HG03432 (cell line): Measurements from ENCODE around the gene IP6K3.

Source experiments
- ATAC-seq: cut with Tn5 transposase; IDR thresholded peaks from one replicate; pipeline ENCODE4 v1.9.1; 2021; ENCODE audit warnings: mild to moderate bottlenecking, moderate library complexity; ENCODE audit not compliant: unreplicated experiment

The IP6K3 gene

DNA sequence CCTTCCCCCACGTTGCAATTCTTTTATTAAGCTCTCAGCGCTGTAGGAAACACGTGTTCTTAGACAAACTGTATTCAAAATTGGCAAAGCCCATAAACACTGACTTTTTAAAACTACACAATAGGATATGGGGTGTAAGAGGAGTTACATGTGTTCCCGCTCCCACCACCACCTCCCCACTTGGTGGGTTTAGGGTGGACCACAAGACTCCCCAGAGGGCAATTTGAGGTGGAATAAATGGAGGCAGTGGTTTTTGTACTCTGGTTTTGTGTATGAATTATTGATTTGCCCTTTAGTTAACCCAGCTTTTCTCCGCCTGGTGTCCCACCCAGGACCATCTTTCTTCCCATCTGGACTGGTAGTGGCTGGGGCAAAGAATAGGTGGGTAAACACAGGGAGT, 38.9 kb downstream of the IP6K3 start:
- ATAC-seq: no peak

DNA sequence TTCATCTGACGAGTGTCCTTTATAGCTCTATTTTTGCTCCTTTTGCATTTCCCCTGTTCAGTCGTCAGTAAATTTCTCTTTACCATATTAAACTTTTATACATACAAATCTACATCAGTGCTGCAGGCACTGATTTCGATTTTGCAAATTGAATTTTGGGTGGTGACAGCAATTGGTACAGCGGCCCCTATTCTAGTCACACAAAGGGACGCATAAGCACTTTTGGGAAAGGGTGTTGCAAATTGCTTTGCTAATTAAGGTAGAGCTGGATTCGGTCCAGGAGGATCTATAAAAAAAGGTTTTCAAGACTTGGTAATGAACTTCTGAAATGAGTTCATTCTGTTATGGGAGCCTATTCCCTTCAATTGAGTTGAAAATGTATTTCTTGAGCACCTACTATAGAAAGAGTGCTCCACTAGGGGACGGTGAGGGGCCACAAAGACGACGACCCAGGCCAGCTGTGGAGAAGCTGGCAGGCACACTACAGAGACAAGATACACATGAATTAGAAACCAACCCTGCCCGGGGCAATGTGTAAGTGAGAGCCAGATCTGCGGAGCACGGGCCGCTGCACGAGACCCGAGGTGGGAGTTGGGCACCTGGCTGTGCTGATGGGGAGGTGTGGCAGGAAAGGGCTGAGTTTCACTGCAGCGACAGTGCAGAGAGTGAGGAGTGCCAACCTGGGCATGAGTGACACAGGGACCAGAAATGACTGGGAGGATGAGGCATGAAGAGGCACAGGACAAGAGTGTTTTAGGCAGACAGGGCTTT, 40.6 kb downstream of the IP6K3 start:
- no peak for ATAC-seq

DNA sequence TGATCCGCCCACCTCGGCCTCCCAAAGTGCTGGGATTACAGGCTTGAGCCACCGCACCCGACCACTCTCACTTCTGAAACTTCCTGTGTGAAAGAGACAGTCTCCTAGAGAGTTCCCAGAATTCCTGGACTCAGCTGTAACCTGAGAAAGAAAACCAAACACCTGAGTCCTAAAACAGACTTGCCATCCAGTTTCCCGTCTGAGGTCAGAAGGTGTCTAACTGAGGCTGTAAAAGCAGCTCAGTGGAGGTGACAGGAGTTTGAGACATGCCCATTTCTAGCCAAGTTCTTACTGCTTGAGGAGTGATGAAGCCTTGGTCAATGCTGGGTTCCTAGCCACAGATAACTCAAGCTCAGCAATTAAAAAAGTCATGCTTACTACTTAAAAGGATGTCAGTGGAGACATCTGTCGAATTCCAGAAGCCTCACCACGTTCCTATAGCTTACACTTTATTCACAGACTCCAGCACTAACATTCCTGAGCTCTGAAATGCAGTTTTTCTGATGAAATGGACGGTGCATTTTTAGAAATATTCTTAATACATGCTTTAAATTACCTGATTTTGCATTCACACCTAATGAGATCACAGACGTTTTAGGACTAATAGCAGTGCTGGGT, 41.3 kb downstream of the IP6K3 start:
- no peak for ATAC-seq

DNA sequence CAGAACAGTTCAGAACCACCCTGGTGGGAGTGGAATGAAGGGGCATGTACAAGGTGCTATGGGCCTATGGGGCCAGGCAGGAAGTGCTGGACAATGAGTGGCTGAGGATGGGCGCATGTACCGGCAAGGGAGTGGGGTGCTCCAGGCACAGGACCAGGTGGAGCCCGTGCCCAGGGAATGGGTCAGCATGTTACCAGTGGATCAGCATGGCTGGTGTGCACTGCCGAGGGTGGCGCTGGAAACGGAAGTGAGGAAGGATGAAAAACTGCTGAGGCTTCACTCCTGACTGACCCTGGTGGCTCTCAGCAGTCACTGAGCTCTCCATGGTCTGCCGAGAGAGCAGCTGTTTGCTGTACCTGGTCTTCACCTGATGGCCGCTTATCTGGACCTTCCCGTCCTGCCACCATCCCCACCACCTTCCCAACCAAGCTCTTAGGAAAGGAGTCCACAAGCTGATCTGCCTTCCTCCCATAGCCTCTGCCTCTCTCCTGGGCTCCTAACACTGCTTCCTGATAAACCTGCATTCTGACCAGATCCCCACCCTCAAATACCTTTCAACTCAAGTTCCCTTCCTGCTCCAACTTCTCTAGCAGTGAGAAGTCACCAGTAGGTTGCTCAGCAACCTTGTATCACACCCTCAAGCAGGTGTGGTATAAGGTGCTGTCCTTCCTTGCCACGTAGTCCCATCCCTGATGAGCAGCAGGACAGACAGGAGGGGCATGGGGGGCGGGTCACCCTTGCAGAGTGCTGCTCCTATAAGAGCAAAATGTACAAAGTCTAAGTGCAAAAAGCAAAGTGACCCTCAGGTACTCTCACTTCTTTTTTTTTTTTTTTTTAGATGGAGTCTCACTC, 42.3 kb downstream of the IP6K3 start:
- ATAC-seq: no peak

DNA sequence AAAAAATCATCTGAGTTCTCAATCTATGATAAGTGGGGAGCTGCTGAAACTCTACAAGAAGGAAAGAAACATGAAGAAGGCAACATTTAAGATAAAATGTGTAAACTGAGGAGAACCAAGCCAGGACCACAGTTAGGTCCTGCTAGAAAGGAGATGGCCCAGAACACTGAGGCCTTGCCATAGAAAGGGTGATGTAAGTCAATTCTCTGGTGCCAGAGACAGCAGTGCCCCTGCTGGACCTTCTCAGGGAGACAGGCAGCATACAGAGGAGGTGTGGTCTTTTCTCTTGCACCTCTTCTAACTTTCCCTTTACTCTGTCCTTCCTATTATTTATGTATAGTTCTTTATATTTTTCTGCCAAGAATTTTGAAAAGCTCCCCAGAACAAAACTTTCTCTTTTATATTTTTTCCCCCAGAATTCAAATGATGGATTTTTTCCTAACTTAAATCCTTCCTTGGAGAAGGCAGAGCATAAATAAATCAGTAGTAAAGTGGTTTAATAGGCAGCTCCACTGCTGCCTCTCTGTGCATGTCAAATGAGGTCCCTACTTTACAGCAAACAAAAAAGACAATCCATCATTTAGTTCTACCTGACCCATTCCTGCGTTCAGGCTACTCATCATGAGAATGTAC, 44.2 kb downstream of the IP6K3 start:
- ATAC-seq: no peak

DNA sequence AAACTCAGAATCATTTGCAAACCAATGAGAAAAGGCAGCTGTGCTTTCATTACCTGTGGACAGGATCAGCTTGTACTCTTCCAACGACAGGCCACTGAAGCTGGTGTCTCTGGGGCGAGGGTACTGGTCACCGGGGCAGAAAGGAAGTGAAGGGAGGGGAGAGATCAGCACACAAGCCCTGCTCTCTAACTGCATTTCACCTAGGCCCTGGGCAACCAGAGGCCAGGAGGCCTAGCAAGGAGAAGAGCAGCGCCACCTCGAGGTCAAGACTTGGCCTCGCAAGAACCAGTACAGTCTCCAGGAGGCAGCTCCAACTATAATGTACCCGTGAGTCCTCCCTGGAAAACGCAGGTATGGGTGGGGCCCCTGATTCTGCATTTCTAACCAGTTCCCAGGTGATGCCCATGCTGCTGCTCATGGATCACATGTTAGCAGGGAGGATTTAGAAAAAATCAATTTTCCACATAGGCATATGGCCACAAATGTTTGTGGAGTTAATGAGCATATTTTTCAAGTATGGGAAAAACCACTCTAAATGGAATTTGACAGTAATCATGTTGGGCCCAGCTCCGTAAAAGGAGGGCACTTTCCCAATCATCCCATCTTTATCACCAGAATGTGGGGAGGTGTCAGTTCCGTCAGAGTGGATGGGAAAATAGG, 46.2 kb downstream of the IP6K3 start:
- no peak for ATAC-seq

DNA sequence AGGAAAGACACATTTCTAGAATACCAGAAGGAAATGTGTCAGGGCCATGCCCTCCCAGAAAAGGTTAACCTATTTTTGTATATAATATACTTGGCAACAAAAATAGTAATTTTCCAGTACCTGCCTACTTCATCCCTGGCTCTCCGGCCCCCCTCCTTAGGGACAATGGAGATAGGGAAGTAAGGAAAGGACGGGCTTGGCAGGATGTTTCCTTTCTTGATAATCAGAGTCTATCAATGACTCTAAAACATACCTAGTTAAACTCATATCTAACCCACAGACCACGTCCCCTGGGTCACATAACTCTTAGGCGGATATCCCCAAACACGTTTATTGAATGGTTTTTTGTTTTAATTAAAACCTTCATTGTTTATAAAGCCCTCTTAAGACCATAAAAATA, 47.0 kb downstream of the IP6K3 start:
- no peak for ATAC-seq

DNA sequence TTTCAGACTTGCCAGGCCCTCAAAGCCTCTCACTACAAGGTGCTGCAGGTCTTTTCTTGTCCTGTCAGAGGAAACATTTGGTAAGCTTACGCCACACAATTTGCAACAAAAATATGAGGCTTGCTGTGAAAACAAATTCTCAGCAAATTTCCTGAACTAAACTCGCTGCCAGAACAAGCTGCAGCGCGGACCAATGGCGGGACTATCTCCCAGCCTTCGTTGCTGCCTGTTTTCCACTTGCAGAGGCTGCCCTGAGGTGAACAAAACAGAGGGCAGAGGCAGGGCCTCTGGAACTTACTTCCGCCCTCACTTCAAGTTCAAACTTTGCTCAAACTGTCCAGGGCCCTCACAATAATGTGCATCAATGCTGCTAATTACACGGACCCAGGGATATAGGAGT, 47.6 kb downstream of the IP6K3 start:
- ATAC-seq: no peak

DNA sequence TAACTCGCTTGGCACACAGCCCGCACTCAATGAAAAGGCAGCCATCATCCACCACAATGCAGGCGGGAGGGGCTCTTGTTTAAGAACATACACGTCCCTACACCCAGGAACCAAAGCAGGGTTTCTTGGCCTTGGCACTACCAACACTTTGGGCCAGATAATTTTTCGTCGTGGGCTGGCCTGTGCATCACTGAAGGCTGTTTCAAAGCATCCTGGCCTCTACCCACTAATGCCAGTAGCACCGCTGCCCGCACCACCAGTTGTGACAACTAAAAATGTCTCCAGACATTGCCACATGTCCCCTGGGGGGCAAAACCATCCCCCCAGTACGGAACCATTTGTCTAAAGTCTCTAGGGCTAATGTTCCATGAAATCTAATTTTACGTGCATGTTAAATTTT, 48.2 kb downstream of the IP6K3 start:
- ATAC-seq: no peak

DNA sequence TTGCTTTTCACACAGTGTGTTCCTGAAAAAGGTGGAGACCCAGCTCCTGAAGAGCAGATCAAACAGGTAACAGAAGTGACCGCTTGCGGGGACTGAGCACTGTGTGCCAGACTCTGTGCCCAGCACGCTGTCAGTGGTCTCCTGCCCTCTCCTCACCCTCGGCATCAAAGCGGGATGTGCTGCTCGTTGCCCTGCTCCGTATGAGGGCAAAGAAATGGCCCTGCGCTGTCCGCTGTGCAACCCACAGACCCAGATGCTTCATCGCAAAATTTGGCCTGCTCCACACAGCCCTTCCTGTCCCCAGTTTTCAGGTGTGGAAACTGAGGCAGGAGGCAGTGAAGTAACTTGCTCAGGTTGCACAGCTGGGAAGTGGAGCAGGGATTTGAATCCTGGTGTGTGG, 48.9 kb downstream of the IP6K3 start:
- ATAC-seq: no peak

DNA sequence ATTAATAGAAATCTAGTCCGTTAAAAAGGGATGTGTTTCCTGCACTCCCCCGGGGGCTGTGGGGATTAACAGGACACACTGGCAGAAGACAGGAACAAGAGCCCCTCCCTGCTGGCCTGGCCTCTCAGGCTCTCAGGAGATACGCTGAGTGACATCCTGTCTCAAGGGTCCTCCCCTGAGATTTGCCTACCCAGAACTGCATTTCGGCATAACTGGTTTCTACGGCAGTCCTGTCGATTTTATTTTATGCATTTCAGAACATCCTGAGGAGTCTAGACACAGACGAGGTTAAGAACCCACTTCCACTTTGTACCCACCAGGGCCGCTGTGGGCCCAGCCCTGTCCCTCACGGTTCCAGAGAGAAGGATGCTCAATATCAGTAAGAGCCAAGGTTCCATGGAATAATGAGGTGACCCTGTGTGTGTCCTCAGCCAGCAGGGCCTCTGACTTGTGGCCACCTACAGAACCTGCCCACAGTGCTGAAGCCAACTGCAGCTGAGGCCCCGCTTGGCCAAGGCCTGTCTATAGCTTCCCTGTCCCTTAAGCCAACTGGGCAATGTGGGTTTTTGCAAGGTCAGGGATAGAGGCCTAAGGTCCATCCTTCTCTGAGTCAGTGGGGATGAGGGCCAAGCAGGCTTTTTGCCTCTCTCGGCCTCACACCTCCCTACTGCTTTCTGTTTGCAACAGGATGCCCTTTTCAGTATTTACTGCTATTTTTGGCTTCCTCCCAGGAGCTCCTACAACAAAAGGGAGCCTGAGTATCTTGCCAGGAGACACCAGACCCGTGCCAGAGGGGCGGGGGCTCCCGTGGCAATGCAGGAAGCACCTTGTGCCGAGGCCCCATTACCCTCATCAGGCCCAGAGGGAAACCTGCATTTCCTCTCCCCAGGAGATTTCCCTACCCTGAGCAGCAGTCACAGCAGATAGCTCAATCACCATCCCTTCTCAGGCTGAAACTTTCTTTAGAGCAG, 49.9 kb downstream of the IP6K3 start:
- no peak for ATAC-seq

DNA sequence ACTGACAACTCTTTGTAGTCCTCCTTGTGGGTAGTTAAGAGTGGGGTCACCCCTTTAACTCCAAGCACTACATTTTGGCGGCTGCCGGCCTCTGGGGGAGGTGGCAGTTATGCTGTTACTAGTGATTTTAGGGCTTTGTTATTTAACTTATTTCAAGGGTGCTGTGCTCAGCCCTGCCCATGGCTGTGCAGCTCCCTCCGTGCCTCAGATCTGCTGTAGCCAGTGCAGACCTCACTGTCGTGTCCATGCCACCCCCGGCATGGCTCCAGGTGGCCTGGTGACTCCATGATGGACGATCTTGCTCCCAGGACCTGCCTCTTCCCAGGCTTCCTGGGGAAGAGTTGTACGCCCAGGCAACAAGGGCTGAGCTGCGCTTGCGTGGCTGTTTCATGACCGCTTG, 50.6 kb downstream of the IP6K3 start:
- no peak for ATAC-seq

DNA sequence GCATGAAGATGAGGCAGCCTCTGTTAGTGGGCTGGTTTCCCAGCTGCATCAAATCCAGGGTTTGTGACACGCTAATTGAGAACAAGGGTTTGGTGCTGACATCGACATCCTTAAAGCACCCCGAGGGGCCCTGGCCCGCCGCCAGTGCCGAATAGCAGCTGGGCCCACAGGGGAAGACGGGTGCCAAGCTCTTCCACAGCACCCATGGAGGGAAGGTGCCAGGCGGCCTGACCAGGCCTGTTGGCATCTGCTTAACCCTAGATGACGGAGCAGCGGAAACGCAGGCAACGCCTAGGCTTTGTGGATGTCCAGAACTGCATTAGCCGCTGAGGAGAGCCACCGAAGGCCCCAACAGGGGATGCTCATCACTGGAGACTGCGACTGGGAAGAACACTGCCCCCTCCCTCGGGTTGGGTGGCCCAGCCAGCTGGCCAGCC, 51.2 kb downstream of the IP6K3 start:
- no peak for ATAC-seq

DNA sequence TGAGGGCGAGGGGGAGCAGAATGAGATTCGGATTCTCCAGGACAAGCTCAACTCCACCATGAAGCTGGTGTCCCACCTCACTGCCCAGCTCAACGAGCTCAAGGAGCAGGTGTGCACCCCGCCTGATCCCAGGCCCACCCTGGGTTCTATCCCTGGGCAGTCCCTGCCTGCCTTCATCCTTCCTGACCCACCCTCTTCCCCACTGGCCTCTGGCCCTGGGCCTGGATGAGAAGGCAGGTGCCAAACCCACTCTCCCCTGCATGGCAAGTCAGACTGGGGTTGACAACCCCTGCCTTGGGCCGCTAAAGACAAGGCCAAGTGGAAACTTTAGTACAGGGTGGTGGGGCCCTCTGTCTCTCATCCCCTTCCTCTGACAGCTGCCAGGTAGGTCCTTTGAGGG, 51.7 kb downstream of the IP6K3 start:
- ATAC-seq: no peak

DNA sequence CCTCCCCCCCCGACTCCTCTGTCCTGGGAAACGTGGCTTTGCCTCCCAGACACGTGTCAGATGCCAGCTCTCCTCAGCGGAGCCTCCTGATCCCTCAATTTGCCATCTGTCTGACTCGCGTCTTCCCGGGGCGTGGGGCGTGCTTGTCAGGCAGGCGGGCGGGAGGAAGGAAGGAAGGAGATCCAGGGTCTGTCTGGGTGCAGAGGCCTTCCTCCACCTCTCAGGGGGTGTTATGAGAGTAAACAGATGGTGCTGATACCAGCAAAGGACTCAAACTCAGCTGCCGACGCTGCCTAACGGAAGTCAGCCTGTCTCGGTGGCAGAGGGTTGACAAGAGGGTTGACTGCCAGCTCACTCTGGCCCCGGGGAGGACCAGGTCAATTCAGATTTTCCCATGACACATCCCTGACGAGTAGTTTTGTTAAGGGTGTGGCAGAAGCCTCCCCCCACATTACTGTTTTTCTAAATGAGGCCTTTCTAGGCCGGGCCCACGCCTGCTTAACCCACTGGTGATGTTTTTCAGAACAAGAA, 52.2 kb downstream of the IP6K3 start:
- ATAC-seq: no peak

DNA sequence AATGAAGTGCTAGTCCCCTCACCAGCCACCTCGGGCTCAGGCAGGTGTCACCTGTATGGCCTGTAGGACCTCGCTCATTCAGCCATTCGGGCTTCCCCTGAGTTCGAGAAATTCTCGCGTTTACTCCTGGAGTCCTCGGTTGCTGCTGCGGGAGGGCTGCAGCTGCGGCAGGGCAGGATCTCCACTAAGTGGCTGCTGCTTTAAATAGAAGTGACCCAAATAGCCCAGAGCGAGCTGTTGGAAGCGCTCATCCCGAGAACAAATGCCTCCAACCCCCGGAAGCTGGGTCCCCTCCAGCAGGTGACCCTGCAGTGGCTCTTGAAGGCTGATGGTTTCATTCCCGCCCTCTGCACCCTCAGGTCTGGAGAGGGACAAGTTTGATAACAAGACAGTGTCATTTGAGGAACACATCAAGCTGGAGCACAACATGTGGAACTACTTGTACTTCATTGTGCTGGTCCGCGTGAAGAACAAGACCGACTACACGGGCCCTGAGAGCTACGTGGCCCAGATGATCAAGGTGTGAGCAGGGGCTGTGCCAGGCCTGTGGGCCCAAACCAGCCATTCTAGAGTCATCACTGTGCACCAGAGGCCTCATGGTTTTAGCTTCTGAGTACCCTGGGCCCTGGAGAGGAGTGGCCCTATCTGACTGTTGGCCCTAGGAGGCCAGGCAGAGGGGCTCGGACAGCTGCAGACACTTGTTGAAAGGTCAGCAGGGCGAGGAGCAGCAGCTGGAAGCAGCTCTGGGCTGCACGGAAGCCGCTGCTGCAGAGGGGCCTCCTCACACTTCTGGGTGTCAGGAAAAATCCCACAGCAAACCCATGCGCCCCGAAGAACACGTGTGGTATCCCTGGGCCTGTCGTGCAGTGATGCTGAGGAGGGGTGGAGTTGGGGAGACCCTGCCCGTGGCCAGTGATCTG, 53.3 kb downstream of the IP6K3 start:
- ATAC-seq: no peak

DNA sequence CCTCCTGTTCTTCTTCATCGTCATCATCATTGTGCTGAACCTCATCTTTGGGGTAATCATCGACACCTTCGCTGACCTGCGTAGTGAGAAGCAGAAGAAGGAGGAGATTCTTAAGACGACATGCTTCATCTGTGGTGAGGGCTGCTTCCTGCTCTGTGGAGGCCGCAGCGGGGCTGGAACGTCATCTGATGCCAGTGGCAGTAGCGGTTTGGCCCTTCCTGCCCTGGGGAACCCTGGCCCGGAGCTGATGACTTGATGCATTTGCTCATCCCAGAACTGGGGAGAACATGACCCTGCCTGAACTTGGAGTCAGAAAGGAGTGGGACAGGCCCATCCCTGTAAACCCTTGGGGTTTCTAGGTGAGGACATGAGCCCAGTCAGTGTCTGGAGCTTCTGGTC, 53.9 kb downstream of the IP6K3 start:
- ATAC-seq: no peak

DNA sequence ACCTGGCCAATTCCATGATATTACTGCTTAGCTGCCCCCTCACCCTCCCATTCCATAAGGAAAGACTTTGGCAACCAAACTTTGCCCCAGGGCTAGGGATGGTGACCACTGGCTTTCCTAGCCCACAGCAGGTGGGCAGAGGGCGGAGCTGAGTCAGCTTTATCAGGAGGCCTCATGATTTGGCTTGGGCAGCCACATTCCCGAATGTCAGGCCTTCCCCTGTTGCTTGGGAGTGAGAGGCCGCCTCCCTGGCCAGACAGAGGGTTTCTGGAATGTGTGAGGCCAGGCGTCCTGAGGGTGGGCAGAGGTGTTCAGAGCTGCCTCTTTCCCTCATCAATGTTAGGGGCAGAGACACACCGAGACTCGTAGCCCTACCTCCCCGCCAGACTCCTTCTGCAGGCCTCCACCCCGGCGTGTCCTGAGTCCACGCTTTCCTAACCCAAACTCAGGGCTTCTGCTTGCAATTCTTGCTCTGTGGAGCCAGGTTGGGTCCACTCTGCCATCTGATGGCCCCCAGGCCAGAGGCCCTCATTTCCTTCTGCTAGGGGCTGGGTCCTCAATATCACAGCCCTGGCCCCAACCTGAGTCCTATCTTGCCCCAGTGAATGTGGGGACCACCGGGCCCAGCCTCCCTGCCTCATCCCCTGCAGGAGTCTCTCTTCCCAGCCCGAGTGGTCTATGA, 54.5 kb downstream of the IP6K3 start:
- ATAC-seq: no peak
